H1 (cell line): ENCODE results near the gene HMCN2. TPM values are rescaled to one million over a fixed set of nuclear protein-coding genes. Genes with fewer than 3 reads are reported as not detected.

Source experiments
- CTCF ChIA-PET: fragments of 300-600 bp; sonication (Branson Sonifier 250); formaldehyde crosslinking; loops from one replicate; lab custom pipeline; 2021; ENCODE audit not compliant: partially characterized antibody; lab: Charles Lee
- POLR2A ChIA-PET: fragments of 300-600 bp; sonication (Branson Sonifier 250); formaldehyde crosslinking; loops from one replicate; lab custom pipeline; 2021; ENCODE audit warnings: inconsistent platforms; ENCODE audit not compliant: partially characterized antibody; lab: Charles Lee
- DNase-seq, 2 experiments: peaks; one replicate each; pipeline versions ENCODE4 v3.0.0 to v3.0.0-alpha.2; 2010 to 2022; ENCODE audit warnings: low spot score in 2 of 2, low read depth in 1 of 2, mixed read lengths in 1 of 2
- FAIRE-seq: peaks from 2 replicates; lab custom pipeline; 2011; peaks lifted over from hg19 to GRCh38; lab: Jason Lieb, UNC
- H2AFZ ChIP-seq: 2 replicates; pipeline ENCODE4 v1.8.1; 2012; ENCODE audit warnings: low read length, inconsistent platforms
- H2AK5ac ChIP-seq: 2 replicates; pipeline ENCODE4 v1.6.1; 2013; ENCODE audit warnings: low read depth, low read length
- H2BK120ac ChIP-seq: replicated peaks from 2 replicates; pipeline ENCODE3; 2013; ENCODE audit warnings: low read depth, low read length, inconsistent platforms
- H2BK12ac ChIP-seq: 2 replicates; pipeline ENCODE4 v1.6.1; 2013; ENCODE audit warnings: low read depth, low read length
- H2BK15ac ChIP-seq: 2 replicates; pipeline ENCODE4 v1.6.1; 2013; ENCODE audit warnings: low read length
- H2BK20ac ChIP-seq: 2 replicates; pipeline ENCODE4 v1.6.1; 2013; ENCODE audit warnings: low read length
- H2BK5ac ChIP-seq: 2 replicates; pipeline ENCODE4 v1.6.1; 2013; ENCODE audit warnings: low read depth, low read length
- H3K14ac ChIP-seq: 2 replicates; pipeline ENCODE4 v1.6.1; 2013; ENCODE audit warnings: inconsistent platforms; ENCODE audit not compliant: insufficient read length
- H3K18ac ChIP-seq: 2 replicates; pipeline ENCODE4 v1.6.1; 2013; ENCODE audit warnings: low read length; ENCODE audit errors: extremely low read depth
- H3K23ac ChIP-seq: 2 replicates; pipeline ENCODE4 v1.6.1; 2013; ENCODE audit warnings: inconsistent platforms; ENCODE audit not compliant: insufficient read length
- H3K23me2 ChIP-seq: 2 replicates; pipeline ENCODE4 v1.6.1; 2013; ENCODE audit warnings: low read depth, low read length
- H3K27ac ChIP-seq: 2 replicates; pipeline ENCODE4 v1.6.1; 2011; ENCODE audit warnings: low read depth, low read length, inconsistent platforms
- H3K27me3 ChIP-seq, 4 experiments: replicated peaks in 1 of 4; 1 replicate in 1 of 4; 2 replicates in 3 of 4; pipeline versions ENCODE4 v1.6.1 to v1.8.1; 2011 to 2013; ENCODE audit warnings: low read length in 3 of 4, mild to moderate bottlenecking in 3 of 4, inconsistent platforms in 2 of 4, mixed read lengths in 2 of 4, moderate library complexity in 1 of 4; ENCODE audit not compliant: control insufficient read depth in 3 of 4, insufficient read depth in 3 of 4; ENCODE audit errors: extremely low read depth in 1 of 4
- H3K36me3 ChIP-seq, 4 experiments: 2 replicates each; pipeline versions ENCODE4 v1.6.1 to v1.8.1; 2011 to 2013; ENCODE audit warnings: mild to moderate bottlenecking in 4 of 4, low read length in 3 of 4, moderate library complexity in 2 of 4, control low read depth in 1 of 4, inconsistent platforms in 1 of 4; ENCODE audit not compliant: insufficient read depth in 4 of 4, control insufficient read depth in 2 of 4
- H3K4ac ChIP-seq: replicated peaks from 2 replicates; pipeline ENCODE3; 2013; ENCODE audit warnings: low read length, low read depth, mixed read lengths, inconsistent platforms; ENCODE audit not compliant: insufficient read length
- H3K4me1 ChIP-seq, 4 experiments: replicated peaks in 1 of 4; 1 replicate in 1 of 4; 2 replicates in 3 of 4; pipeline versions ENCODE4 v1.6.1 to v1.8.1; 2011 to 2013; ENCODE audit warnings: low read length in 3 of 4, inconsistent platforms in 2 of 4, mixed read lengths in 1 of 4; ENCODE audit not compliant: insufficient read depth in 4 of 4, control insufficient read depth in 3 of 4
- H3K4me2 ChIP-seq, 2 experiments: 2 replicates each; pipeline versions ENCODE4 v1.6.1 to v1.8.1; 2011 to 2013; ENCODE audit warnings: low read depth in 2 of 2, low read length in 2 of 2, control low read depth in 1 of 2, inconsistent platforms in 1 of 2, mild to moderate bottlenecking in 1 of 2; ENCODE audit not compliant: insufficient read depth in 1 of 2
- H3K4me3 ChIP-seq, 4 experiments: fragments of 200-600, 300-600 bp in 1 of 4; sonication (generic), shearing (Covaris generic), sonication (Bioruptor Twin) in 1 of 4; 2 replicates each; pipeline versions ENCODE4 v1.5.1 to v1.8.1; 2011 to 2016; ENCODE audit warnings: low read length in 4 of 4, low read depth in 3 of 4, control low read depth in 2 of 4, inconsistent platforms in 2 of 4, mild to moderate bottlenecking in 2 of 4, mixed read lengths in 1 of 4, moderate library complexity in 1 of 4; ENCODE audit not compliant: insufficient read depth in 2 of 4; ENCODE audit errors: extremely low read depth in 1 of 4
- H3K56ac ChIP-seq: replicated peaks from 2 replicates; pipeline ENCODE3; 2013; ENCODE audit warnings: low read depth, mild to moderate bottlenecking, mixed read lengths, low read length, inconsistent platforms; ENCODE audit not compliant: insufficient read length
- H3K79me1 ChIP-seq: 2 replicates; pipeline ENCODE4 v1.6.1; 2013; ENCODE audit warnings: low read depth, low read length, control low read depth
- H3K79me2 ChIP-seq, 2 experiments: 2 replicates each; pipeline versions ENCODE4 v1.6.1 to v1.8.1; 2012 to 2013; ENCODE audit warnings: low read length in 2 of 2, mild to moderate bottlenecking in 2 of 2, inconsistent platforms in 1 of 2; ENCODE audit not compliant: insufficient read depth in 2 of 2, control insufficient read depth in 1 of 2
- H3K9ac ChIP-seq, 4 experiments: replicated peaks in 1 of 4; 1 replicate in 1 of 4; 2 replicates in 3 of 4; pipeline versions ENCODE4 v1.6.1 to v1.8.1; 2011 to 2013; ENCODE audit warnings: low read depth in 3 of 4, low read length in 3 of 4, control low read depth in 2 of 4, mild to moderate bottlenecking in 2 of 4, moderate library complexity in 2 of 4, inconsistent platforms in 1 of 4; ENCODE audit errors: extremely low read depth in 1 of 4
- H3K9me3 ChIP-seq, 2 experiments: 2 replicates each; pipeline versions ENCODE4 v1.6.1 to v1.8.1; 2012 to 2013; ENCODE audit warnings: mild to moderate bottlenecking in 2 of 2, moderate library complexity in 2 of 2, control low read depth in 1 of 2, inconsistent platforms in 1 of 2, low read depth in 1 of 2, low read length in 1 of 2, mixed read lengths in 1 of 2; ENCODE audit not compliant: insufficient read depth in 2 of 2
- H4K20me1 ChIP-seq, 2 experiments: replicated peaks in 1 of 2; 2 replicates each; pipeline versions ENCODE3 to v1.8.1; 2011 to 2013; ENCODE audit warnings: inconsistent platforms in 2 of 2, low read length in 2 of 2, mild to moderate bottlenecking in 1 of 2; ENCODE audit not compliant: insufficient read depth in 2 of 2, control insufficient read depth in 1 of 2
- H4K5ac ChIP-seq: 2 replicates; pipeline ENCODE4 v1.6.1; 2013; ENCODE audit warnings: low read length, low read depth, mixed read lengths, inconsistent platforms; ENCODE audit not compliant: insufficient read length
- H4K8ac ChIP-seq: 2 replicates; pipeline ENCODE4 v1.8.0; 2013; ENCODE audit warnings: mild to moderate bottlenecking, moderate library complexity, low read length, inconsistent platforms; ENCODE audit not compliant: insufficient read depth; ENCODE audit errors: extremely low read depth
- H4K91ac ChIP-seq: replicated peaks from 2 replicates; pipeline ENCODE3; 2013; ENCODE audit warnings: low read length, mixed read lengths, inconsistent platforms; ENCODE audit not compliant: insufficient read length
- CBX8 ChIP-seq: fragments of 300-800, 300-1000 bp; sonication (generic); IDR thresholded peaks from 2 replicates; pipeline ENCODE4 v1.7.1; 2016; ENCODE audit warnings: low read depth, low read length, borderline replicate concordance
- CEBPB ChIP-seq: IDR thresholded peaks from 2 replicates; pipeline ENCODE4 v1.6.1; 2012; ENCODE audit warnings: low read depth, low read length
- KDM4A ChIP-seq: IDR thresholded peaks from one replicate; pipeline ENCODE4 v1.7.1; 2012; ENCODE audit warnings: low read depth, mild to moderate bottlenecking, moderate library complexity, low read length, inconsistent platforms; ENCODE audit not compliant: severe bottlenecking
- POU5F1 ChIP-seq: IDR thresholded peaks from 2 replicates; pipeline ENCODE4 v1.6.1; 2011; ENCODE audit warnings: low read depth, mild to moderate bottlenecking, low read length, moderate library complexity
- RXRA ChIP-seq: IDR thresholded peaks from 2 replicates; pipeline ENCODE4 v1.6.1; 2011; ENCODE audit warnings: low read depth, mild to moderate bottlenecking, low read length, moderate library complexity; ENCODE audit not compliant: insufficient read depth
- SUZ12 ChIP-seq: fragments of 200-600 bp; sonication (generic); IDR thresholded peaks from 2 replicates; pipeline ENCODE4 v1.6.1; 2012; ENCODE audit warnings: mild to moderate bottlenecking, inconsistent platforms, low read length, moderate library complexity, mixed read lengths
- TEAD4 ChIP-seq: IDR thresholded peaks from 2 replicates; pipeline ENCODE4 v1.6.1; 2012; ENCODE audit warnings: low read depth, low read length, inconsistent platforms, mixed read lengths
- WGBS, 2 experiments: shearing (Covaris generic) in 1 of 2; methylation state at CpG; one replicate each; pipeline versions ENCODE4 v1.1.6 to v1.1.7; 2013 to 2015; ENCODE audit warnings: low lambda C conversion rate in 2 of 2, mixed read lengths in 2 of 2, inconsistent platforms in 1 of 2, low coverage in 1 of 2, missing lambda C conversion rate in 1 of 2; ENCODE audit not compliant: insufficient replicate concordance in 2 of 2, insufficient coverage in 1 of 2, insufficient read length in 1 of 2; ENCODE audit errors: extremely low coverage in 1 of 2, missing lambda C conversion rate in 1 of 2; 5-methylcytosine and 5-hydroxymethylcytosine counted together
- polyA plus RNA-seq, 7 experiments: library from polyadenylated mRNA; depleted of rRNA in 3 of 7; stranded (reverse) in 5 of 7; unstranded in 2 of 7; fragments of >200 nt in 5 of 7; fragments of 200-250 nt in 2 of 7; gene quantifications; 1 replicate in 5 of 7; 2 replicates in 1 of 7; 4 replicates in 1 of 7; pipeline versions ENCODE4 v1.2.1 to v1.2.3, GENCODE V29; 2011 to 2013; ENCODE audit warnings: missing spikeins in 2 of 7, mixed read lengths in 2 of 7
- total RNA-seq: library from RNA; stranded (reverse); fragmentation: NEBNext Ultra II Directional; extraction: Animal tissue kit (Norgen Biotek cat#: 25700); gene quantifications from 2 replicates; pipeline ENCODE4 v1.2.1, GENCODE V29; 2021

HMCN2 gene
- total and polyA plus RNA-seq, 2 of the 8 experiments (the other 6 are each of a cell fraction or from before 2014, with no cell fraction given) = 5.0 to 9.1 TPM

GRCh38 chr9:130311003-130311402, 45.4 kb downstream of the HMCN2 start:
- peaks cover 0 to 10% (median 1%) of the 10 kb centered on the region in 4 experiments; a peak in 4 of 7 replicates for H3K4me1 ChIP-seq
- no peak overlapping the region for H4K8ac ChIP-seq
- no peak overlapping the region for H2BK15ac ChIP-seq
- H2BK120ac ChIP-seq = no peak overlapping the region
- H3K36me3 ChIP-seq = peaks cover 0 to 3% (median 0%) of the 10 kb centered on the region in 4 experiments; a peak in 1 of 8 replicates
- no peaks in the 10 kb centered on the region for H3K9me3 ChIP-seq
- H2AK5ac ChIP-seq = no peak overlapping the region
- no peak overlapping the region for H3K4ac ChIP-seq
- H2BK20ac ChIP-seq = no peak overlapping the region
- no peak overlapping the region for H3K4me3 ChIP-seq
- DNase-seq (no peak), FAIRE-seq (no peak)
- no peak overlapping the region; a peak in 1 of 7 replicates for H3K9ac ChIP-seq
- ChIA-PET POLR2A (interaction anchor here (1.6 to 1.7 kb wide), 2 partner anchors 15 to 29 kb away, joined by 3 to 4 read pairs; no protein-coding TSS in a partner anchor), CTCF (interaction anchor here (0.5 to 3.6 kb wide), 8 partner anchors 10 to 203 kb away, joined by 3 to 18 read pairs (median 4); no protein-coding TSS in a partner anchor)
- no peak overlapping the region for H3K56ac ChIP-seq
- H2AFZ ChIP-seq = no peak overlapping the region
- H3K27ac ChIP-seq = no peak overlapping the region
- no peaks in the 10 kb centered on the region for H4K20me1 ChIP-seq
- no peak overlapping the region for H2BK5ac ChIP-seq
- no peak overlapping the region for H3K18ac ChIP-seq
- no peaks in the 10 kb centered on the region for H3K27me3 ChIP-seq
- no peak overlapping the region for H4K91ac ChIP-seq
- no peak overlapping the region for H2BK12ac ChIP-seq
- no peak overlapping the region for H3K23ac ChIP-seq
- no peak overlapping the region for H3K4me2 ChIP-seq
- no peaks in the 10 kb centered on the region for H3K79me2 ChIP-seq
- WGBS, 2 experiments = 98% methylated on average over 10 of the region's 10 CpGs; no CpG with 5 or more reads in 1 of the 2 experiments
- H3K14ac ChIP-seq = no peak overlapping the region
- no peaks in the 10 kb centered on the region for H3K23me2 ChIP-seq
- no peak overlapping the region for H4K5ac ChIP-seq
- TF ChIP-seq CBX8 = no peak
- TF ChIP-seq KDM4A = no peak
- no peak for TF ChIP-seq RXRA
- no peak for TF ChIP-seq TEAD4
- TF ChIP-seq SUZ12 = no peak
- TF ChIP-seq POU5F1 = no peak
- no peak for TF ChIP-seq CEBPB
- no peaks in the 10 kb centered on the region for H3K79me1 ChIP-seq
